Midbrain (tissue), 1 donor: Measurements from ENCODE around the gene XAB2.

Experiments used
- DNase-seq: peaks from one replicate; lab custom pipeline; 2025; lab: John Stamatoyannopoulos, UW

Gene XAB2

GRCh38 chr19:7611541-7612279 lies 17.6 kb downstream of the XAB2 start:
- no peak for DNase-seq

GRCh38 chr19:7610491-7611240 lies 18.7 kb downstream of the XAB2 start:
- no peak for DNase-seq

- DNase-seq: no peak
Measured at GRCh38 chr19:7607874-7608560, 21.3 kb downstream of the XAB2 start.

GRCh38 chr19:7607212-7607873 lies 22.0 kb downstream of the XAB2 start:
- DNase-seq: no peak

GRCh38 chr19:7606289-7606688 lies 23.1 kb downstream of the XAB2 start:
- DNase-seq: no peak

GRCh38 chr19:7605490-7606222 lies 23.7 kb downstream of the XAB2 start:
- DNase-seq: no peak

- no peak for DNase-seq
Measured at GRCh38 chr19:7603919-7604318, 25.4 kb downstream of the XAB2 start.

GRCh38 chr19:7602935-7603497 lies 26.3 kb downstream of the XAB2 start:
- DNase-seq: no peak

- DNase-seq: no peak
Measured at GRCh38 chr19:7602240-7602934, 27.0 kb downstream of the XAB2 start.

GRCh38 chr19:7600721-7601120 lies 28.6 kb downstream of the XAB2 start:
- DNase-seq: no peak

GRCh38 chr19:7598180-7598579 lies 31.2 kb downstream of the XAB2 start:
- no peak for DNase-seq

- DNase-seq: no peak
Measured at GRCh38 chr19:7597689-7598088, 31.7 kb downstream of the XAB2 start.

GRCh38 chr19:7596211-7596937 lies 33.0 kb downstream of the XAB2 start:
- DNase-seq: no peak

- DNase-seq: no peak
Measured at GRCh38 chr19:7595466-7596133, 33.7 kb downstream of the XAB2 start, which contains the start of gene CAMSAP3. TSS of gene CAMSAP3 (plus strand) at chr19:7595863. CDS start at chr19:7596003, 140 bp downstream.

GRCh38 chr19:7590256-7590655 lies 39.1 kb downstream of the XAB2 start:
- no peak for DNase-seq

GRCh38 chr19:7589822-7590221 lies 39.5 kb downstream of the XAB2 start:
- no peak for DNase-seq

GRCh38 chr19:7582446-7582845 lies 46.9 kb downstream of the XAB2 start:
- no peak for DNase-seq

GRCh38 chr19:7579182-7579581 lies 50.2 kb downstream of the XAB2 start:
- DNase-seq: no peak

- DNase-seq: no peak
Measured at GRCh38 chr19:7578127-7578526, 51.2 kb downstream of the XAB2 start.
